Endothelial cell (in vitro differentiated cells): ENCODE results near the gene RHOH. TPM values are rescaled to one million over a fixed set of nuclear protein-coding genes. Genes with fewer than 3 reads are reported as not detected.
"Not testable (repeated sequence)": the region's sequence is repeated elsewhere in the genome, so short reads cannot be mapped to it uniquely, and the experiment has no call there.

Source experiments
- DNase-seq: peaks from one replicate; pipeline ENCODE4 v3.0.0; 2021; ENCODE audit warnings: low spot score
- H3K27ac Mint-ChIP-seq: one replicate; pipeline ENCODE4 v1.8.0; 2021; ENCODE audit warnings: mixed read lengths, inconsistent platforms; ENCODE audit not compliant: unreplicated experiment
- H3K27me3 Mint-ChIP-seq: one replicate; pipeline ENCODE4 v1.8.0; 2021; ENCODE audit warnings: mild to moderate bottlenecking, moderate library complexity, mixed read lengths, inconsistent platforms; ENCODE audit not compliant: unreplicated experiment
- H3K36me3 Mint-ChIP-seq: one replicate; pipeline ENCODE4 v1.8.0; 2021; ENCODE audit warnings: mild to moderate bottlenecking, low read depth, mixed read lengths, inconsistent platforms; ENCODE audit not compliant: unreplicated experiment
- H3K4me1 Mint-ChIP-seq: one replicate; pipeline ENCODE4 v1.8.0; 2021; ENCODE audit warnings: mild to moderate bottlenecking, mixed read lengths, inconsistent platforms; ENCODE audit not compliant: unreplicated experiment
- H3K4me3 Mint-ChIP-seq: one replicate; pipeline ENCODE4 v1.8.0; 2021; ENCODE audit warnings: mild to moderate bottlenecking, mixed read lengths, inconsistent platforms; ENCODE audit not compliant: unreplicated experiment
- H3K9me3 Mint-ChIP-seq: one replicate; pipeline ENCODE4 v1.8.0; 2021; ENCODE audit warnings: mixed read lengths, inconsistent platforms; ENCODE audit not compliant: unreplicated experiment
- long read RNA-seq: library from polyadenylated mRNA; unstranded; transcript quantifications from one replicate; pipeline ENCODE4 v2.0.0, GENCODE V29; 2020; ENCODE audit not compliant: unreplicated experiment
- total RNA-seq: library from RNA; stranded (reverse); fragmentation: NEBNext Ultra II Directional; extraction: Animal tissue kit (Norgen Biotek cat#: 25700); gene quantifications from one replicate; pipeline ENCODE4 v1.2.1, GENCODE V29; 2021; ENCODE audit not compliant: unreplicated experiment
- TF ChIP-seq, protein P1 (sequence below): fragments of 200-600 bp; sonication (generic); IDR thresholded peaks from one replicate; pipeline ENCODE4 v1.5.0; 2021; ENCODE audit warnings: antibody characterized with exemption; ENCODE audit not compliant: unreplicated experiment

Gene RHOH, protein sequence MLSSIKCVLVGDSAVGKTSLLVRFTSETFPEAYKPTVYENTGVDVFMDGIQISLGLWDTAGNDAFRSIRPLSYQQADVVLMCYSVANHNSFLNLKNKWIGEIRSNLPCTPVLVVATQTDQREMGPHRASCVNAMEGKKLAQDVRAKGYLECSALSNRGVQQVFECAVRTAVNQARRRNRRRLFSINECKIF
- 20.4 TPM for total RNA-seq
- long read RNA-seq, full-length matches to known transcripts = 18 of 18 reads
- long read RNA-seq, partial matches to known transcripts = 0 of 18 reads
- long read RNA-seq, other reads (novel, unspliced or antisense) = 0 of 18 reads

DNA sequence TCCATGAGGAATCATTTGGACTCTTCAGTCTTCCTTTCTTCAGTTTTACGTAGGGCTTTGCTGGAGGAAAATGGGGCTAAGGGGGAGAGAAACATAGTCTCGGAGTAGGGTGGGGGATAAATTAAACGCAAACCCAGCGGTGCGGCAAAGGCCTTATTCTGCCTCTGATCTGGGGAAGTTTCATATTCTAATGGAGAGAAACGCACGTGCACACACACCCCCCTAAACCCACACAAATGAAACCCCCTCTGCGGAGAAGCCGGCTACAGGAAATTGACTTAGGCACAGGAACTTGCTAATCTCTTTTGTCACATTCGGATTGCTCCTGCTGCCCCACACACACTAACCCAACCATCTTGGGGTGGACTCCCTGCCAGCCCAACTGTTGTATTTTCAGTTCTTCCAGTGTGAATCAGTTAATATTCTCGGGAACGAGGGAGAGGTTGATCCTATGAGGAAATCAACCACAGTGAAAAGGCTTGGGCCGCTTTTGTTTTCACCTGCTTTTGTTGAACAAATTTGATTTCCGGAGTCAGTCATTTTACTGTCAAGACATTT lies at the start of gene RHOH:
TSS of gene RHOH (plus strand) at position 308 of the 558 bp plus-strand sequence. CDS start 46,356 bp downstream, outside the sequence.
- no peaks in the 10 kb centered on the region for H3K9me3 Mint-ChIP-seq
- H3K36me3 Mint-ChIP-seq = no peaks in the 10 kb centered on the region
- H3K27me3 Mint-ChIP-seq = peaks cover 7% of the 10 kb centered on the region
- H3K4me3 Mint-ChIP-seq = peak within 1 kb of the TSS; percentile 89
- peak within 1 kb of the TSS; percentile 99 for H3K27ac Mint-ChIP-seq
- DNase-seq = peak; percentile 13
- TF ChIP-seq, protein P1, sequence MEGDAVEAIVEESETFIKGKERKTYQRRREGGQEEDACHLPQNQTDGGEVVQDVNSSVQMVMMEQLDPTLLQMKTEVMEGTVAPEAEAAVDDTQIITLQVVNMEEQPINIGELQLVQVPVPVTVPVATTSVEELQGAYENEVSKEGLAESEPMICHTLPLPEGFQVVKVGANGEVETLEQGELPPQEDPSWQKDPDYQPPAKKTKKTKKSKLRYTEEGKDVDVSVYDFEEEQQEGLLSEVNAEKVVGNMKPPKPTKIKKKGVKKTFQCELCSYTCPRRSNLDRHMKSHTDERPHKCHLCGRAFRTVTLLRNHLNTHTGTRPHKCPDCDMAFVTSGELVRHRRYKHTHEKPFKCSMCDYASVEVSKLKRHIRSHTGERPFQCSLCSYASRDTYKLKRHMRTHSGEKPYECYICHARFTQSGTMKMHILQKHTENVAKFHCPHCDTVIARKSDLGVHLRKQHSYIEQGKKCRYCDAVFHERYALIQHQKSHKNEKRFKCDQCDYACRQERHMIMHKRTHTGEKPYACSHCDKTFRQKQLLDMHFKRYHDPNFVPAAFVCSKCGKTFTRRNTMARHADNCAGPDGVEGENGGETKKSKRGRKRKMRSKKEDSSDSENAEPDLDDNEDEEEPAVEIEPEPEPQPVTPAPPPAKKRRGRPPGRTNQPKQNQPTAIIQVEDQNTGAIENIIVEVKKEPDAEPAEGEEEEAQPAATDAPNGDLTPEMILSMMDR = no peak
- H3K4me1 Mint-ChIP-seq = peaks cover 47% of the 10 kb centered on the region

DNA sequence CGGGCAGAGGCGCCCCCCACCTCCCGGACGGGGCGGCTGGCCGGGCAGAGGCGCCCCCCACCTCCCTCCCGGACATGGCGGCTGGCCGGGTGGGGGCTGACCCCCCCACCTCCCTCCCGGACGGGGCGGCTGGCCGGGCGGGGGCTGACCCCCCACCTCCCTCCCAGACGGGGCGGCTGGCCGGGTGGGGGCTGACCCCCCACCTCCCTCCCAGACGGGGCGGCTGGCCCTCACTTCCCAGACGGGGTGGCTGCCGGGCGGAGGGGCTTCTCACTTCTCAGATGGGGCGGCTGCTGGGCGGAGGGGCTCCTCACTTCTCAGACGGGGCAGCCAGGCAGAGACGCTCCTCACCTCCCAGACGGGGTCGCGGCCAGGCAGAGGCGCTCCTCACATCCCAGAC lies 49.3 kb upstream of the RHOH start:
- not testable (repeated sequence) for H3K4me3 Mint-ChIP-seq, DNase-seq, H3K27me3 Mint-ChIP-seq, H3K9me3 Mint-ChIP-seq, H3K4me1 Mint-ChIP-seq, H3K27ac Mint-ChIP-seq
- H3K36me3 Mint-ChIP-seq = peaks cover 48% of the 10 kb centered on the region

DNA sequence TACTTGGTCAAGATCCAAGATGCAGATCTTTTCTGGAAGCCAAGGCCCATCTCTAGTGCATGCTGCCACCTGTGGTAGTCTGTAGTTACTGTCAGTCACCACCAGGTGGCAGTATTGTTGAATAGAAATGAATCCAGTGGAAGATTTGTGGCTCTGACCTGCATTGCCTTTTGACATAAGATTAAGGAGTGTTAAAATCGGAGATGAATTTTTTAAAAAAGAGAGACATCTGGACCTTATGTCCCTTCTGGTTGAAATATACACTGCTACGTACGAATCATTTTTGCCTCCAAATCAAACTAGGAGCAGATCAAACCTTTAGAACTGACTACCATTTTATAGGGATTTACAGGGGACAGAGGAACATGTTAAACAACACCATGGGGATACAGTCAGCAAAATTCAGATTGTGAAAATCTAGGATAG lies 46.9 kb upstream of the RHOH start:
- Mint-ChIP-seq H3K4me3 (peak overlapping the region; percentile 12), H3K9me3 (no peaks in the 10 kb centered on the region), H3K27ac (no peak overlapping the region), H3K27me3 (no peaks in the 10 kb centered on the region), H3K36me3 (peaks cover 28% of the 10 kb centered on the region), H3K4me1 (no peaks in the 10 kb centered on the region)
- DNase-seq = peak; percentile 59
- TF ChIP-seq, protein P1 = peak; percentile 99

DNA sequence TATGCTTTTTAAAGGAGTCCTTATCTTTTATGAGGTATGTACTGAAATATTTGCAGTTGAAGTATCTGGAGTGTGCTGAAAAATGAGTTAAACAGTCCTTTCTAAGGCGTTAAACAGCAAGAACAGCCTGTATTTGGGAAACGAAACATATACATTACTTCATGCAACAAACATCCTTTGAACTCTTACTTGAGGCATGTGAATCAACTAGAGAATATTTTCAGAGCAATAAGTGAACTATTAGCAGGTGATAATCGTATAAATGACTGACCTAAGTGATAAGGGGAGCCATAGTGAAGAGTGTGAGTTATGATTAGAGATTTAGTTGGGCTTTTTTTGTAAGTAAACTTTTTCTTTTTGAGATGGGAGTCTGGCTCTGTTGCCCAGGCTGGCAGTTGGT lies 45.9 kb upstream of the RHOH start:
- TF ChIP-seq, protein P1 = no peak
- no peak overlapping the region for H3K27ac Mint-ChIP-seq
- H3K36me3 Mint-ChIP-seq = peaks cover 28% of the 10 kb centered on the region
- no peak overlapping the region for H3K4me3 Mint-ChIP-seq
- H3K4me1 Mint-ChIP-seq = no peaks in the 10 kb centered on the region
- no peaks in the 10 kb centered on the region for H3K9me3 Mint-ChIP-seq
- no peaks in the 10 kb centered on the region for H3K27me3 Mint-ChIP-seq
- DNase-seq = no peak

DNA sequence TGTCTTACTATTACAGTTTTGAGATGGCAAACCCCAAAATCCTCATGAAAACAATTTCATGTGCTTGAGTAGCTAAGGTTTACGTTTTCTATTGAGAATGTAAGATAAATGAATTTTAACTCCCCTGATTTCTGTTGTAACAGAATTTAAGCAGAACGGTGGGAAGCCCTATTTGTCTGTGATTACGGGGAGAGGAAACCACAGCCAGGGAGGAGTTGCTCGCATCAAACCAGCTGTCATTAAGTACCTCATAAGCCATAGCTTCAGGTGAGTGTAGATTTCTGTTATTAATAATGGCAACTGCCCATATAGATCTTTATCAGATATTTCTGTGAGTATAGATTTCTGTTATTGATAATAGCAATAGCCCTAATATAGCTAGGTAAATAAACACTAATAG lies 44.2 kb upstream of the RHOH start:
- Mint-ChIP-seq H3K4me3 (no peak overlapping the region), H3K4me1 (no peaks in the 10 kb centered on the region), H3K27ac (no peak overlapping the region), H3K36me3 (peaks cover 20% of the 10 kb centered on the region), H3K9me3 (no peaks in the 10 kb centered on the region), H3K27me3 (no peaks in the 10 kb centered on the region)
- TF ChIP-seq, protein P1 = no peak
- no peak for DNase-seq
